Prostate gland (tissue), 2 donors: Measurements from ENCODE around the gene GOLGA2.

Source experiments
- CTCF ChIP-seq, 4 experiments: fragments of 200-600 bp in 2 of 4; fragments of 450-650 bp in 2 of 4; sonication (generic) in 2 of 4; IDR thresholded peaks; 1 replicate in 3 of 4; 2 replicates in 1 of 4; pipeline ENCODE4 v1.5.1; 2016 to 2019; ENCODE audit warnings: antibody characterized with exemption in 4 of 4, mild to moderate bottlenecking in 2 of 4, moderate library complexity in 2 of 4
- POLR2A ChIP-seq: fragments of 450-650 bp; IDR thresholded peaks from one replicate; pipeline ENCODE4 v1.6.1; 2016; ENCODE audit warnings: antibody characterized with exemption, mild to moderate bottlenecking
- POLR2AphosphoS5 ChIP-seq: sonication (generic); formaldehyde crosslinking; IDR thresholded peaks from one replicate; pipeline ENCODE4 v1.6.1; 2017; ENCODE audit warnings: antibody characterized with exemption

- TF ChIP-seq CTCF (IDR thresholded peaks at IDR 0.05) (no peak), POLR2AphosphoS5 (no peak), POLR2A (no peak)
Observed at GRCh38 chr9:128250839-128251731, 24.7 kb downstream of the GOLGA2 start.
